K562 (cell line): Measurements from ENCODE around the gene SELPLG. TPM values are rescaled to one million over a fixed set of nuclear protein-coding genes. Genes with fewer than 3 reads are reported as not detected.

ENCODE experiments used
- DPF2 ChIP-seq: fragments of 450-650 bp; IDR thresholded peaks from 2 replicates; pipeline ENCODE4 v1.6.1; 2016
- ELF1 ChIP-seq: fragments of 200-800 bp; sonication (Bioruptor generic); IDR thresholded peaks from 2 replicates; pipeline ENCODE4 v1.6.1; 2016; ENCODE audit warnings: missing genetic modification characterization, missing compliant biosample characterization
- ERF ChIP-seq: fragments of 450-650 bp; formaldehyde crosslinking; IDR thresholded peaks from 2 replicates; pipeline ENCODE4 v1.4.0; 2020; ENCODE audit warnings: mild to moderate bottlenecking, mixed read lengths
- MAZ ChIP-seq, 2 experiments: fragments of 450-650 bp in 1 of 2; sonication (generic) in 1 of 2; formaldehyde crosslinking; IDR thresholded peaks in 1 of 2; conservative IDR thresholded peaks in 1 of 2; 2 replicates each; pipeline versions ENCODE4 v1.4.0 to v1.5.0; 2020; ENCODE audit warnings: mild to moderate bottlenecking in 1 of 2, missing genetic modification reagents in 1 of 2
- MITF ChIP-seq: IDR thresholded peaks from 2 replicates; pipeline ENCODE4 v1.6.1; 2014; ENCODE audit warnings: antibody characterized with exemption
- NBN ChIP-seq: fragments of 450-650 bp; IDR thresholded peaks from 2 replicates; pipeline ENCODE4 v1.6.1; 2016; ENCODE audit warnings: low read depth, mild to moderate bottlenecking
- NCOA1 ChIP-seq: fragments of 450-650 bp; IDR thresholded peaks from 2 replicates; pipeline ENCODE4 v1.6.1; 2016; ENCODE audit warnings: low read depth
- NR0B1 ChIP-seq: fragments of 450-650 bp; IDR thresholded peaks from one replicate; pipeline ENCODE4 v1.6.1; 2018; ENCODE audit warnings: mild to moderate bottlenecking, moderate library complexity; ENCODE audit not compliant: partially characterized antibody
- NR2C1 ChIP-seq, 2 experiments: fragments of 450-650 bp; IDR thresholded peaks; 2 replicates each; pipeline ENCODE4 v1.6.1; 2017; ENCODE audit warnings: mild to moderate bottlenecking in 2 of 2, antibody characterized with exemption in 1 of 2, inconsistent platforms in 1 of 2, missing compliant biosample characterization in 1 of 2, missing genetic modification characterization in 1 of 2
- RREB1 ChIP-seq: fragments of 250-450 bp; sonication (Bioruptor Pico); IDR thresholded peaks from 2 replicates; pipeline ENCODE4 v1.4.0; 2020
- SMAD3 ChIP-seq: fragments of 450-650 bp; formaldehyde crosslinking; conservative IDR thresholded peaks from 2 replicates; pipeline ENCODE4 v1.4.0; 2020; ENCODE audit warnings: mild to moderate bottlenecking
- SMAD4 ChIP-seq: fragments of 250-450 bp; sonication (Bioruptor Pico); conservative IDR thresholded peaks from 2 replicates; pipeline ENCODE4 v1.8.0; 2021; ENCODE audit warnings: inconsistent platforms, mild to moderate bottlenecking, moderate library complexity
- SUPT5H ChIP-seq: fragments of 450-650 bp; IDR thresholded peaks from 2 replicates; pipeline ENCODE4 v1.6.1; 2016
- TAF7 ChIP-seq: fragments of 450-650 bp; IDR thresholded peaks from 2 replicates; pipeline ENCODE4 v1.6.1; 2016; ENCODE audit warnings: missing genetic modification characterization, missing compliant biosample characterization
- ZNF584 ChIP-seq: fragments of 200-800 bp; sonication (Bioruptor generic); IDR thresholded peaks from 2 replicates; pipeline ENCODE4 v1.6.1; 2016; ENCODE audit warnings: low read depth, mild to moderate bottlenecking, missing genetic modification characterization, missing compliant biosample characterization
- ZSCAN32 ChIP-seq: fragments of 450-650 bp; formaldehyde crosslinking; IDR thresholded peaks from 2 replicates; pipeline ENCODE4 v1.4.0; 2020; ENCODE audit warnings: mild to moderate bottlenecking, moderate library complexity
- polyA plus RNA-seq, 8 experiments: library from polyadenylated mRNA; depleted of rRNA in 4 of 8; stranded (reverse) in 5 of 8; unstranded in 3 of 8; fragments of >200 nt; fragmentation: Nextera tagmentation in 2 of 8; fragmentation: Illumina TruSeq in 1 of 8; extraction: Ambion mirVana in 2 of 8; extraction: Trizol in 1 of 8; gene quantifications; 2 replicates each; pipeline versions ENCODE4 v1.2.1 to v1.2.3, GENCODE V29; 2011 to 2014; ENCODE audit warnings: inconsistent platforms in 1 of 8, missing spikeins in 1 of 8
- total RNA-seq, 7 experiments: library from RNA; depleted of rRNA in 6 of 7; stranded (reverse); fragments of >200 nt in 6 of 7; fragmentation: Illumina TruSeq in 2 of 7; extraction: Trizol in 2 of 7; gene quantifications; 2 replicates each; pipeline versions ENCODE4 v1.2.1 to v1.2.3, GENCODE V29; 2011 to 2021; ENCODE audit warnings: low replicate concordance in 1 of 7

SELPLG gene
- total and polyA plus RNA-seq, 9 of the 15 experiments (the other 6 are each of a cell fraction or from before 2014, with no cell fraction given), result 0.22 to 10.2 (median 1.7) TPM

GRCh38 chr12:108629824-108630476, 3.7 kb downstream of the SELPLG start (continued):
- TF ChIP-seq NCOA1, result peak; percentile 82
- TF ChIP-seq SUPT5H, result peak; percentile 88
- no peak for TF ChIP-seq MITF
- TF ChIP-seq SMAD3 (CRISPR knock-in tag), result 0 out of 2 replicates have a peak, but pooled peaks have one; percentile 42
- no peak for TF ChIP-seq NR2C1 (IDR thresholded peaks at IDR 0.05)
- TF ChIP-seq NR2C1 (tag; IDR thresholded peaks at IDR 0.05), result peak; percentile 29; the same call in 1 of the 2 replicates
- TF ChIP-seq NR0B1, result no peak
- TF ChIP-seq SMAD4 (CRISPR knock-in tag), result peak; percentile 79
- TF ChIP-seq ZNF584, result 0 out of 2 replicates have a peak, but pooled peaks have one; percentile 47
- 0 out of 2 replicates have a peak, but pooled peaks have one; percentile 21 for TF ChIP-seq ZSCAN32 (CRISPR knock-in tag)
- peak; percentile 57; the same call in 1 of the 2 replicates for TF ChIP-seq ERF
- TF ChIP-seq RREB1 (CRISPR knock-in tag), result no peak
- peak; percentile 76; the same call in 1 of the 2 replicates for TF ChIP-seq ELF1
- TF ChIP-seq NBN, result peak; percentile 32; the same call in 1 of the 2 replicates
- TF ChIP-seq TAF7, result peak; percentile 49; the same call in 1 of the 2 replicates
- peak; percentile 63; the same call in 1 of the 2 replicates for TF ChIP-seq DPF2
- peak; percentile 71 to 73; a peak in 3 of 4 replicates for TF ChIP-seq MAZ (CRISPR knock-in tag; conservative IDR thresholded peaks at IDR 0.05 in 1 of 2, IDR thresholded peaks at IDR 0.05 in 1 of 2)
